Ascending aorta (tissue), 2 donors: Measurements from ENCODE around the gene LRRC10. TPM values are rescaled to one million over a fixed set of nuclear protein-coding genes. Genes with fewer than 3 reads are reported as not detected.

Experiments used
- DNase-seq, 2 donors: peaks; one replicate each; pipeline ENCODE4 v3.0.0-alpha.2; 2019; ENCODE audit warnings: low spot score in 2 of 2
- H3K27ac ChIP-seq, 2 donors: fragments of 200-600 bp; sonication (generic); one replicate each; pipeline ENCODE4 v1.5.1; 2016 to 2017; ENCODE audit warnings: mild to moderate bottlenecking in 1 of 2
- H3K27me3 ChIP-seq: fragments of 200-600 bp; sonication (generic); one replicate; pipeline ENCODE4 v1.5.1; 2017
- H3K36me3 ChIP-seq, 2 donors: fragments of 200-600 bp; sonication (generic); one replicate each; pipeline ENCODE4 v1.5.1; 2016
- H3K4me1 ChIP-seq, 2 donors: fragments of 200-600 bp; sonication (generic); one replicate each; pipeline ENCODE4 v1.5.1; 2016 to 2017; ENCODE audit warnings: mild to moderate bottlenecking in 1 of 2
- H3K4me3 ChIP-seq, 2 donors: fragments of 200-600 bp; sonication (generic); one replicate each; pipeline ENCODE4 v1.5.1; 2016 to 2017; ENCODE audit warnings: mild to moderate bottlenecking in 1 of 2
- H3K9me3 ChIP-seq, 2 donors: fragments of 200-600 bp; sonication (generic); one replicate each; pipeline ENCODE4 v1.5.1; 2016
- intact Hi-C: fragments of 100-400 bp; cut with DNase I; formaldehyde crosslinking; loops from one replicate; pipeline ENCODE4 v1.15.1; 2023
- total RNA-seq: library from RNA; depleted of rRNA; stranded (reverse); fragments of >200 nt; gene quantifications from one replicate; pipeline ENCODE4 v1.1.0, GENCODE V29; 2016
- TF ChIP-seq, protein P1 (sequence below), 3 experiments: fragments of 200-600 bp in 2 of 3; fragments of 450-650 bp in 1 of 3; sonication (generic) in 2 of 3; IDR thresholded peaks; one replicate each; pipeline ENCODE4 v1.5.1; 2016 to 2019; ENCODE audit warnings: antibody characterized with exemption in 3 of 3, mild to moderate bottlenecking in 1 of 3, moderate library complexity in 1 of 3

The LRRC10 gene
- total RNA-seq, 1 donor from 2014 or later, result not detected

DNA sequence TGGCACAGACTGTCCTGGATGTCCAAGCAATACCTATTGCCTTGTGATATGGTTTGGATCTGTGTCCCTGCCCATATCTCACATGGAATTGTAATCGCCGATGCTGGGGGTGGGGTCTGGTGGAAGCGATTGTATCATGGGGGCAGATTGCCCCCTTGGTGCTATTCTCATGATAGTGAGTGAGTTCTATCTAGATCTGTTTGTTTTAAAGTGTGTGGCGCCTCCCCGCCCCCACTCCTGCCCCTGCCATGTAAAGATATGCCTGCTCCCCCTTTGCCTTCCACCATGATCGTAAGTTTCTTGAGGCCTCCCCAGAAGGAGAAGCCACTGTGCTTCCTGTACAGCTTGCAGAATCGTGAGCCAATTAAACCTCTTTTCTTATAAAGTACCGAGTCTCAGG is 16.8 kb upstream of the LRRC10 start:
- intact Hi-C loops, result no loop called here
- H3K27me3 ChIP-seq, result no peaks in the 10 kb centered on the region

DNA sequence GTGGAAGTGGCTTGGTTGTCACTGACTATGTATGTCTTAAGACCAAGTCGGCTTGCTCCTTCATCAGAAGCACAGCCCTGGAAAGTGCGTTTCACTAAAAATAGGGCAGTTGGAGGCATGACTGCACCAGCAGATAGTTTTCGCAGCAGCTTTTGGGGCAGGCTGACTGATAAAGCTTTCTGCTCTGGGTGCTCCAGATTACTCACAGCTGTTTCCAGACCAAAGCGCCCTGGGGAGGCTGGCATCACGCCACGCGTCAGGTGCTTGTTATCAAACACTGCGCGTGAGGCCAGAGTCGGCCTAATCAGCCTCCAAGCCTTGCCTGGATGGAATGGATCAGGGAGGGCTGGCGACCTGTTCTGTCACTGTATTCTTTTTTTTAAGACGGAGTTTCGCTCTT is 13.3 kb upstream of the LRRC10 start:
- no peak overlapping the region for H3K27ac ChIP-seq
- no peaks in the 10 kb centered on the region for H3K27me3 ChIP-seq
- intact Hi-C loops, result no loop called here
- H3K4me3 ChIP-seq, result no peak overlapping the region
- H3K4me1 ChIP-seq, result no peaks in the 10 kb centered on the region
- H3K36me3 ChIP-seq, result no peaks in the 10 kb centered on the region
- TF ChIP-seq, protein P1, sequence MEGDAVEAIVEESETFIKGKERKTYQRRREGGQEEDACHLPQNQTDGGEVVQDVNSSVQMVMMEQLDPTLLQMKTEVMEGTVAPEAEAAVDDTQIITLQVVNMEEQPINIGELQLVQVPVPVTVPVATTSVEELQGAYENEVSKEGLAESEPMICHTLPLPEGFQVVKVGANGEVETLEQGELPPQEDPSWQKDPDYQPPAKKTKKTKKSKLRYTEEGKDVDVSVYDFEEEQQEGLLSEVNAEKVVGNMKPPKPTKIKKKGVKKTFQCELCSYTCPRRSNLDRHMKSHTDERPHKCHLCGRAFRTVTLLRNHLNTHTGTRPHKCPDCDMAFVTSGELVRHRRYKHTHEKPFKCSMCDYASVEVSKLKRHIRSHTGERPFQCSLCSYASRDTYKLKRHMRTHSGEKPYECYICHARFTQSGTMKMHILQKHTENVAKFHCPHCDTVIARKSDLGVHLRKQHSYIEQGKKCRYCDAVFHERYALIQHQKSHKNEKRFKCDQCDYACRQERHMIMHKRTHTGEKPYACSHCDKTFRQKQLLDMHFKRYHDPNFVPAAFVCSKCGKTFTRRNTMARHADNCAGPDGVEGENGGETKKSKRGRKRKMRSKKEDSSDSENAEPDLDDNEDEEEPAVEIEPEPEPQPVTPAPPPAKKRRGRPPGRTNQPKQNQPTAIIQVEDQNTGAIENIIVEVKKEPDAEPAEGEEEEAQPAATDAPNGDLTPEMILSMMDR (IDR thresholded peaks at IDR 0.05), result no peak
- H3K9me3 ChIP-seq, result no peaks in the 10 kb centered on the region
- DNase-seq, result no peak

More for the DNA sequence above, 16.8 kb upstream of the LRRC10 start:
- Histone ChIP-seq H3K4me3 (no peak overlapping the region), H3K36me3 (no peaks in the 10 kb centered on the region), H3K4me1 (no peaks in the 10 kb centered on the region), H3K27ac (no peak overlapping the region), H3K9me3 (no peaks in the 10 kb centered on the region)
- no peak for DNase-seq
- TF ChIP-seq, protein P1 (IDR thresholded peaks at IDR 0.05), result no peak

DNA sequence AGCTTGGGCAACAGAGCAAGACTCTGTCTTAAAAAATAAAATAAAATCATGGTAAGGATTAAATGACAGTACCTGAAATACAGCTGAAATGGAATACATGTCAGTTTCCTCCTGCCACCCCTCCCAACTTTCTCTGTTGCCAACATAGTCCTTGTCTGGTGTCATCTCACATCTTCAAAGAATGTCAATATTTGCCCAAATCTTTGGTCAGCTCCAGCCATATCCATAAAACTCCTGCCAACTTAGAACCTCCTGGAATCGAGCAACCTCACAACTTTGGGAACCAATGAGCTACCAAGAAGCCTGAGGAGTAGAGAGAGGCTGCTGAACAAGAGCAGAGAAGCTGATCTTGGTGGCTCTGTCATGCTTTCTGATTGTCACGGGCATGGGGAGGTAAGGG is 10.8 kb upstream of the LRRC10 start:
- no peak for DNase-seq
- no peaks in the 10 kb centered on the region for H3K27me3 ChIP-seq
- H3K36me3 ChIP-seq, result no peaks in the 10 kb centered on the region
- no peak overlapping the region for H3K27ac ChIP-seq
- no peaks in the 10 kb centered on the region for H3K9me3 ChIP-seq
- intact Hi-C loops, result no loop called here
- TF ChIP-seq, protein P1 (IDR thresholded peaks at IDR 0.05), result no peak
- no peaks in the 10 kb centered on the region for H3K4me1 ChIP-seq
- H3K4me3 ChIP-seq, result no peak overlapping the region

DNA sequence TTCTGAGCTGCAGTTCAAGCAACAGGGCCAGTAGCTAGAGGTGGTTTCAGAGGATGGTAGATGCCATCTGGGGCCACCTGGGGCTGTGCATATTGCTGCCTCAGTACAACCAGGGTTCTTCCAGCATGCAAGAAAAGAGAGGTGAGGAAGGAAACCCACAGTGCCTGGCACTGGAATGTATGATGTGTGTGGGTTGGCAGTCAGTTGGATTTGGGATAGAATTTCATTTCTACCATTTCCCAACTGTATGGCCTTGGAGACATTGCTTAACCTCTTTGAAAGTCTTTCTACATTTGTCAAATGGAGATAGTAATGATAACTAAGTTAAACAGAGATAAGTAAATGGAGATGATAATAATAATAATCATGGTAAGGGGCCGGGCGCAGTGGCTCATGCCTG is 10.2 kb upstream of the LRRC10 start:
- TF ChIP-seq, protein P1 (IDR thresholded peaks at IDR 0.05), result no peak

DNA sequence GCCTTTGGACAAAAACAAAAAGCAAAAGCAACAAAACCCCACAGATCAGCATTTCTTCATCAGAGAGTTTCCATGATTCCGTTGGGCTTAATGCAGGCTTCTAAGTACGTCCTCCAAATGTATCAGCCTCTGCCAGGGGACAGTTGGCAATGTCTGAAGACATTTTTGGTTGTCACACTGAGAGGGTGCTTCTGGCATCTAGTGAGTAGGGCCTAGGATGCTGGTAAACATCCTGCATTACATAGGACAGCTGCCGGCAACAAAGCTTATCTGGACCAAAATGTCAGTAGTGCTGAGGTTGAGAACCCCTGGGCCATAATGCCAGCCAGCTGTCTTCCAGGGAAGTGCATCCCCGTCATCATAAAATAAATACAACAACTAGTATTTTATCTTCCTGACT is 9.4 kb upstream of the LRRC10 start:
- no peak overlapping the region for H3K27ac ChIP-seq
- no peaks in the 10 kb centered on the region for H3K4me1 ChIP-seq
- TF ChIP-seq, protein P1 (IDR thresholded peaks at IDR 0.05), result no peak
- no peaks in the 10 kb centered on the region for H3K9me3 ChIP-seq
- intact Hi-C loops, result no loop called here
- no peaks in the 10 kb centered on the region for H3K27me3 ChIP-seq
- H3K4me3 ChIP-seq, result no peak overlapping the region
- no peaks in the 10 kb centered on the region for H3K36me3 ChIP-seq
- no peak for DNase-seq

More for the DNA sequence above, 10.2 kb upstream of the LRRC10 start:
- intact Hi-C loops, result no loop called here
- Histone ChIP-seq H3K4me3 (no peak overlapping the region), H3K36me3 (no peaks in the 10 kb centered on the region), H3K4me1 (no peaks in the 10 kb centered on the region), H3K27me3 (no peaks in the 10 kb centered on the region), H3K27ac (no peak overlapping the region), H3K9me3 (no peaks in the 10 kb centered on the region)
- DNase-seq, result no peak

DNA sequence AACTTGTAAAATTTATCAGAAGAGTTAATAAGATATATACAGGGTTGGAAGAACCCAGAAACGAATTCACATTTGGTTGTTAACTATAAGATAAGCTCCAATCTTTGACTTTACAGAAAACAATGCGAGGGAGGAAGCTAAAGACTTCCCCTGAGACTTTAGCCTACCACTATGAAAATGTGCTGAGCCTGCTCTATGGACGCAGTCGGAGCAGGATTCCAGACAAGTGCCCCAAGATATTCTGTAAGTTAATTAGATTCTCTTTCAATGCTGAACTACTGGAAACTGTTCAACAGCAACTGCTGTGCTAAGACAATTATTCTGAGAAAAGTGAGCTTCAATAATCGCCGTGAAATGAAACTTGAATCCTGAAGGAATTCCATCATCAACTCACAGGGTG is 8.3 kb upstream of the LRRC10 start:
- intact Hi-C loops, result no loop called here

More for the DNA sequence above, 8.3 kb upstream of the LRRC10 start:
- Histone ChIP-seq H3K36me3 (no peaks in the 10 kb centered on the region), H3K4me1 (no peaks in the 10 kb centered on the region), H3K9me3 (no peaks in the 10 kb centered on the region), H3K4me3 (no peak overlapping the region), H3K27me3 (no peaks in the 10 kb centered on the region), H3K27ac (no peak overlapping the region)
- TF ChIP-seq, protein P1 (IDR thresholded peaks at IDR 0.05), result no peak
- no peak for DNase-seq
